OCI-M1 (cell line): ENCODE data around the gene RAB27A.
"Not testable (repeated sequence)": the region's sequence is repeated elsewhere in the genome, so short reads cannot be mapped to it uniquely, and the experiment has no call there.

Experiments
- DNase-seq: peaks from one replicate; lab custom pipeline; 2025; lab: John Stamatoyannopoulos, UW

The RAB27A gene

DNA sequence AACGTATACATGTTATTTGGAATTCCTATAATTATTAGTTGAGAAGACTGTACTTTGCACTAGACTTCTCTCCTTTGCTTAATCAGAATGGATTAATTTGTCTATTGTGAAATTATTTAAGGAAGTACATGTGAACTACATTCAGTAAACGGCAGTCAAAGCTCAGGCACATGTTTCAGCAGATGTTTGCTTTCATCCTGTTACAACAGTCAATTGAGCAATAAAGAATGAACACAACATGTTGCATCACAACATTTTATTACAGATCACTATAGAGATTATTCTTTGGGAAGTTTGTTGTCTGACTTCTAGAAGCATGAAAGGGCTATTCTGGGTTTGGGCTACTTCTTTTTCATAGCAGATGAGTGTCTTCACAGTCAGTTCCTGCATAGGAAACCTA, 39.2 kb downstream of the RAB27A start:
- peak; percentile 93 for DNase-seq

DNA sequence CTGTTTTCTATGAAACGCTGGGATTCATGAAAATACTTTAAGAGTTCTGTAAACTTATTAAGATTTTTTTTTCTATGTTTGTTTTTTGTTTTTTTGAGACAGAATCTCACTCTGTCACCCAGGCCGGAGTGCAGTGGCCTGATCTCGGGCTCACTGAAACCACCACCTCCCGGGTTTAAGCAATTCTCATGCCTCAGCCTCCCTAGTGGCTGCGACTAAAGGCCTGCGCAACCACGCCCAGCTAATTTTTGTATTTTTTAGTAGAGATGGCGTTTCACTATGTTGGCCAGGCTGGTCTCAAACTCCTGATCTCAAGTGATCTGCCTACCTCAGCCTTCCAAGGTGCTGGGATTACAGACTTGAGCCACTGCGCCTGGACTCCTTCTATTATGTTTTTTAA, 39.7 kb downstream of the RAB27A start:
- DNase-seq: not testable (repeated sequence)

DNA sequence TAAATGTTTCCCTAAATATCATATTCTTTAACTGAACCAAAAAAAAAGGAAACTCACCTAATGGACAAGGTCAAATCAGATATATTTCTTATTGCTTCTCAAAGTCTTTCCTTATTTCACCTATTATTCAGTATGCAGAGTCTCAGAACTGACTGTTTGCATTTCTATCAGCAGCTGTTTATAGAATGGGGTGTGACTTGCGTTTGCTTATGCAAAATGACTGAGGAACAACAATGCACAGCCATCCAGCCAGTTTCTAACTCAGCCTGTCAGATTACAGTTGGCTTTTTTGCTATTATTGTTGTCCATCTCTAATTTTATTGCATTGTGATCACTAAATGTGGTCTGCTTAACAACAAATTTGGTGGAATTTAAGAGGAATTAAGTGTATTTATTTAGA, 40.7 kb downstream of the RAB27A start:
- DNase-seq: no peak

GRCh38 chr15:55247766-55248427, 41.7 kb downstream of the RAB27A start:
- no peak for DNase-seq

GRCh38 chr15:55247311-55247710, 42.3 kb downstream of the RAB27A start:
- DNase-seq: peak; percentile 56

DNA sequence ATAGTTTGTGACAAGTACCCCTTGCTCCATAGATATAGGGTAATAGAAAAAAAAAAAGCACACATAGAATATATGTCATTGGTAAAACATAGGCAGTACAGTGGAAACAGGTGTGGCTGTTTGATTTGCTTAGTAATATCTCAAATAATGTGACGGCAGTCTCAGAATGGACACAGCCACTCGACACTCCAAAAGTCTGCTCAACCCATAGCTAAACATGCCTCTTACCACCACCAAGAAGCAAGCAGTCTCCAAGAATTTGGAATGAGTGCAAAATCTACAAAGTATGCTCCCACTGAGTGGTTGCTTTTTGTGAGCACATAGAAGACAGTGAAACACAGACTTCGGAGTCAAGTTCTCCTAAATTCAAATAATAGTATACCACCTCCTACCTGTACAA, 43.0 kb downstream of the RAB27A start:
- no peak for DNase-seq

DNA sequence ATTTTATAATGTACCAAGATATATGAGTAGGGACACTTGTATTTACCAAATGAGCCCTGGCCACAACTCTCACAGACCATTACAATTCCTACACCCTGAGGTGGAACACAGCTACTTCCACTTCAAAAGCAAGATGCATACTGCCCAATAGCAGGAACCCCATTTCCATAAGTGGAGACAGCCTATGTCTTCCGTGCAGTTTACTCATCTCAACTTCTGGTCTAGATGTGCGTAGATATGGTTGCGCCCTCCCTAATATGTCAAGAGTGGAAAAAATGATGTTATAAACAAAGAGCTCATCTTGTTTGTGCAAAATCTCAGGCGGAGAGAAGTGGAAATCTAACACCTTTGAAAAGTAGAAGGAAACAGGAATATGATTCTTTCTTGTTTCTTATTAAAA, 44.6 kb downstream of the RAB27A start:
- no peak for DNase-seq

- no peak for DNase-seq
Measured at GRCh38 chr15:55241891-55242290, 47.7 kb downstream of the RAB27A start.

DNA sequence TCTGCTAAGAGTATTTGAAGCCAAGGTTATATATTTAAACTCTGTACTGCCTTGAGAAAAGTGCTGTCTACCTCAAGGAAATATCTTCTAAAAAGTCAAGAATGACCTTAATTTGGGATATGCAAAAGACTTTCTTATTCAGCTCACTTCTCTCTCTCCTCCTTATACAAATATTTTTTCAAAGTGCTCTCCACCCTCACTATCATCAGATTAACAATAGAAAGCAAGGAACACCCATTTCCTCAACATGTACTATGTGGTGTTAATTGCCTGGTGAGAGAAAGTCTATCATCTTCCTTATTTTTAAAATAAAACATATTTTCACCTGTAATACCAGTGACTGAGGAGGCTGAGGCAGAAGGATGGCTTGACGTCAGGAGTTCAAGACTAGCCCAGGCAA, 48.4 kb downstream of the RAB27A start:
- DNase-seq: no peak

DNA sequence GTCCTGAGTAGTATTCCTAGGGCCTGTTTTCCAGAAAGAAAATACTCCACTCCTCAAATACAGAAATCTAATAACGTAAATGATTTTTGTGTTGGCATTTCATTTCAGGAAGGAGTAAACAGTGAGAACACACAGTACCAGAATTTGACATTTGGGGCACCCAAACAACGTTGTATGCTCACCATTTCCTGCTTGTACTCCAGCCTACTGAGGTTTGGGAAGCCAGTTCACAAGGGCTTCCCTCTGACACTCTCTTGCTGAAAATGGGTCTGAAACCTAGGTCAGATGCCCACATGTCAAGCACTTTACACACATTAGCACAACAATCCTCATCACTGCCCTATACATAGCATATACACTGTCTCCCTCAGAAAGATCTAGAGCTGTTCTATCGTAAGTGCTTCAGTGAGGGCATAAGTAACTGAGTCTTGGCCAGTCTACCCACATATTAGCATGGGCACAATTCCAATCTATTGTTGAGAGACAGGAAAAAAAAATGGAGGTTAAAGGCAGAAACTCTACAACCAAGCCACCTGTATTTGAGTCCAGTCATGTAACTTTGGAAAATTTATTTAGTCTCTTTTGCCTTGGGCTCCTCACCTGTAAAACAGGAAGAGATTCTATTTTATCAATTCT, 49.4 kb downstream of the RAB27A start:
- DNase-seq: peak; percentile 83

DNA sequence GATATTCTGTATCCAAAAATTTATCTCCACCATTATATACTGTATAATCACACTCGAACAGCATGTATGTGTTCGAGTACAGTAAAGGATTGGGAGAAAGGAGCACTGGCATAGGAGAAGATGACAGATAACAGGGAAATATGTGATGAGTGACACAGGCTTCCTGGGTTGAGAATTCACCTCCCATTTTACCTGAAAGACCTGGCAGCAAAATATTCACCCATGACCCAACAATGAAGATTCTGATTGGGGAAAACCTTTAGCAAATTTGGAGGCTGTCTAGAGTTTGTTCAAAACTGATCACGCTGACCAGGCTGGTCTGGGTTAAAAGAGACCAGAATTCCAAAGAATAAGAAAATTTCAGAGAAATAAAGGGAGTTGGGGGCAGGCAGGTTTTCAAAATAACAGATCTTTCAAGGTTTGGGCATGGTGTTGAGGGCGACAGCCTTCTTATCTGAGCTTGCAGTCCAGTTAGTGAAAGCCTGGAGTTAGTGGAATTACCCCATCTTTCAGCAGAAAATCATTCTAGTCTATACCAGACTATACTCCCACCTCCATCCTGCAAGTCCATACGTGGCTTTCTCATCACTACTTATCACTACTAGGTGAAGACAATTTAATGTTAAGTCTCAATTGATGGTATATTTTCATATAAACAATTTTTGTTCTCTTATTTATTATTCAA, 50.0 kb downstream of the RAB27A start:
- DNase-seq: peak; percentile 94

DNA sequence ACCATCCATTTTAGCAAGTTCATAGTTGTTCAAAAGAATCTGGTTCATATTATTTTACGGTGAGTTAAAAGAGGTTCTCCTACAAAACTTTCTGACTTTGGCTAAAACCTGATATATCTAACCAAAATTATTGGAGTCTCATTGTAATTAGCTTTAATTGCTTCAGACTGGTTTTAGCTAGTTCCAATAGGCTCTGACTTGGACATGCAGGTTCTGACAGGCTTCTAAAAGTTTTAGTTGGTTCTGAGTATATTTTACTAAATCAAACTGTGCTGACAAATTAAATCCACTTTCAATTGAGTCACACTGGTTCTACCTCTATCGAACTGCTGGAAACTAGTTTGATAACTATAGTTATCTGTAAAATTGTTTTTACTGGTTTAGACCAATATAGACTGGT, 50.7 kb downstream of the RAB27A start:
- no peak for DNase-seq

DNA sequence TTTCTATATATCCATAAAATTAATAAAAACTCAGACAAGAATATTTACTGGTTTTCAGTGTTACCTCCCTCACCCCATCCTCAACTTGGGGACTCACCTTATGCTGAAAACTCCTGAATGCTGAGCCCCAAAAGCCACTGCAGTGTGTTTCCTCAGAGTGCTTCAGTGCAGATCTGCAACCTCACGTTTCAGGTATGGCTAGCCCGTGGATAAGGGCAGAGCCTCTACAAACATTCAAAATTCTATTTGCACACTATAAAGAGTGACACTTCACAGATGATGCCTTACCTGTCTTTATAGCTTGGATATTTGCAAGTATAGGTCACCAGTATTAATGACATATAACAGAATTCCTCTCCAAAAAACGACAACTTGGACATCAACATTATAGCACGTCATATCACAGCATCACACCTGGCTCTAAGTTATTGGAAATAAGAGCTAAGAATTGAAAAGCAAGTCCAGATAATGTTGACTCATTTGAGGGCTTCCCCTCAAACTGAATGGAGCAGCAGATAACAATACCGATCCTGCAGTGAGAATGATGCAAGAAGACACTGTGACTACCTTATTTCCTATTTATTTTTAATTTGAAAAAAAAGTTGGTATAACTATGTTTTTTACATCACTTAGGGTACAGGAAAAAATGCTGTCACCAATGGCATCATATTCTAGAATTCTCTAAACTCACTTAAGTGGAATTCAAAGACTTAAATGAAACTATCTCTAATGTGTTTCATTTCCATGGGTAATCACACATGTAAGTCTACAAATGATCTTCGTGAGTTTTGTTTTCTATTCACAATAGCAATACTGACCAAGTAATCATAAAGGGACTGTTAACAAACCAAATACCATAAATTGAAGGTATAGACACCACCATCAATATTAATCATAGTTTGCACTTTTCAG, 52.1 kb downstream of the RAB27A start:
- DNase-seq: peak; percentile 92

DNA sequence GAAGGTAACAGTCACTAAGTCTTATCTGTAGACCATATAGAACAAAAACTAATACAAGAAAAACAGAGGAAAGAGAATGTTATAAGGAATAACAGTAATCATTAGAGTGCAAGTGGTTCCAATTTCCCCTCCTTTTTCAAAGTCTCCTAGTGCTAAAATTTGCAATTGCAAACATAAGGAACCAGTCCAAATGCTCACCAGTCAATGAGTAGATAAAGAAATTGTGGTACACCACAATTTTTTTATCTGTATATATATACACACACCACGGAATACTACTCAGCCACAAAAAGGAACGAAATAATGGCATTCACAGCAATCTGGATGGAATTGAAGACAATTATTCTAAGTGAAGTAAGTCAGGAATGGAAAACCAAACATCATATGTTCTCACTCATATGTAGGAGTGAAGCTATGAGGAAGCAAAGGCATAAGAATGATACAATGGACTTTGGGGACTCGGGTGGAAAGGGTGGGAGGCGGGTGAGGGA, 54.0 kb downstream of the RAB27A start:
- DNase-seq: peak; percentile 70

GRCh38 chr15:55234800-55235104, 54.9 kb downstream of the RAB27A start:
- no peak for DNase-seq

DNA sequence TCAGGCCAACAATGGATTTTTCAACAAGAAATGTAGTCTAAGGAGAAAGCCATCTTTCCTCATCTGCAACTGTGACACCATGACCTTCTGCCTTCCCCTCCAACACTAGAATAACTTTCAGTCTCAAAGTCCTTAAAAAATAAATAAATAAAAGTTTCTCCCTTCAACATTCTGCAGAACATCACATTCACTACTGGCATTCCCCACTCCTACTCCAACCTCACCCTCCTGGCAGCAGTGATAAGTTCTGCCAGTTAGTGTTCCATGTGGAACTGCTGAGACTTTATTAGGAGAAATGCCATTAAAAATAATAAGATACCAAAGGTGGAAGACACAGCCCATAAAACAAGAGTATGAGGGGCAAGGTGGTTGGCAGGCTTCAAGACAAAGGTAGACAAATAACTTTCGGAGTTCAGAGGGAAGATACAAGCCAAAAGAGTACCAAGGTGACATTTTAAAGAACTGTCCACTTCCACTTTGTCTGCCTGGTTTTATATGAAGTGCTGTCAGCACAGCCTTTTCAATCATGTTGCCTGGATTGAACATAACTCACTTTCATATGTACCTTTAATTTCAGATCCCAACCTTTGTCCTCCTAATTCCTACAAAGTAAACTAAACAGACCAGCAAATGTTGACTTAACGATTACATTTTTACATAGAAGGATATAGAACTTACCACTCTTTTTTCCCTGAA, 55.4 kb downstream of the RAB27A start:
- DNase-seq: no peak

DNA sequence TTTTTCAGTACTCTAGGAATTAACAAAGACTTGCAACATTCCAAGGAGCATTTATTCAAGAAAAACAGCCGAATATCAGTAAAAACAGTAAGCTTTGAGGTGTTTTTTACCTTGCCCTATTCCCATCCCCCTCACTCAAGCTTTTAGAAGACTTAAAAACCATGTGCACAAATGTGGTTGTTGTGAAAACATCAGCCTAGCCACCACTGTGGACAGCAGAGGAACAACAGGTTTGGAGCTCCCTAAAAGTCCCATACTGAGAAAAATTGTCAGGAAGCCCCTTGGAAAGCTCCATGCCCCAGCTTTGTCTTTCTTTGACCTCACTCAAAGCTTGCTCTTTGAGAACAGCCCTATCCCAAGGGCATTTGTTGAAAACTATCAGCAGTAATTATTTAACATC, 58.2 kb downstream of the RAB27A start:
- DNase-seq: no peak

DNA sequence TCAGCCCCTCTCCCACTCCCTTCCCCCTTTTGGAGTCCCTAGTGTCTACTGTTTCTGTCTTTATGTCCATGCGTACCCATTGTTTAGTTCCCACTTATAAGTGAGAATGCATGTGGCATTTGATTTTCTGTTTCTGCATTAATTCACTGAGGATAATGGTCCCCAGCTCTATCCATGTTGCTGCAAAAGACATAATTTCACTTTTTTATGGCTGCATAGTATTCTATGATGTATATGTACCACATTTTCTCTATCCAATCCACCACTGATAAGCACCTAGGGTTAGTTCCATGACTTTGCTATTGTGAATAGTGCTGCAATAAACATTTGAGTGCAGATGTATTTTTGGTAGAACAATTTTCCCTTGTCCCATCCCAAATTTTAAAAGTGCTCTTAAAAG, 58.7 kb downstream of the RAB27A start:
- no peak for DNase-seq

DNA sequence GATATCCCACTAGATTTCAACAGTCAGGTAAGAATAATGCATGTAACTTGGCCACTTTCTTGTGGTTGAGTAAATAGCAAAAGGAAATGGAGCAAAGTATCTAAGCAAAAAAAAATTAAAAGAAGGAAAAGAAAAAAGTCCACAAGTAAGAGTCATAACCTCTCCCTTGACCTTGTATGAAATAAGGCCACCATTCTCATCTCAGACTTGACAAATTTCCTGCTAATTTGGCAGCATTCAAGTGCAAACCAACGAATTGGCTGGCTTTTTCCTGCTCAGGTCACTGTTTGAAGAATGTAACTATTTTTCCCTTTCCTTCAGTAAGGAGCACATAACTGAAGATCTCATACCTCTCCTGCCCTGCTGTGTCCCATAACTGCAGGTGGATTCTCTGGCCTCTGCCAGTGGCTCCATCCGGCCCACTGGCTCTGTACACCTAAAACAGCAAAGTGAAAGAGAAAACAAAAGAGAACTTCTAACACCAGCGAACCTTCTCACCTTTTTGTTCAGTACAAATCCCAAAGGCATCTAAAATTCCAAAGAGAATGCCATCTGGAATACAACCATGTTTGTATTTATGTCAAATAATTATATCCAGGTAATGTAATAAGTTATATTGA, 59.5 kb downstream of the RAB27A start:
- no peak for DNase-seq

GRCh38 chr15:55226127-55226526, 63.5 kb downstream of the RAB27A start:
- no peak for DNase-seq

DNA sequence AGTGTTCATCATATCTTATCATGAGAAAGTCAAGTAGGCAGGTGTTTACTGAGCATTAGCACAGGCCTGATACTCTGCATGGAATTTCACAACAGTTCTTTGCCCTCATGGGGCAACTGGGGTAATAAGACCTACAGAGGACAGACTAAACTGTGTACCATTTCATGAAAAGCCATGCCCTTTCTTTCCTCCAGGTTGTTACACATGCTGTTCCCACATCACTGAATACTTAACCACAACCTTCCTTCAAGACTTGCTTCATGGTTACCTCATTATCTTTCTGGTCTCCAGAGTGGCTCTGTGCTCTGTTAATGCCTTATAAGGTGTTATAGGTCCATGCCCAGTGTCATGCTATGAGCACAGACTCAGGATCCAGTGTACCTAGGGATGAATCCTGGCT, 64.7 kb downstream of the RAB27A start:
- peak; percentile 81 for DNase-seq
